GM21526 (cell line): ENCODE data around the gene RIPOR2.
"Not testable (repeated sequence)": the region's sequence is repeated elsewhere in the genome, so short reads cannot be mapped to it uniquely, and the experiment has no call there.

Experiments
- ATAC-seq: cut with Tn5 transposase; IDR thresholded peaks from one replicate; pipeline ENCODE4 v1.9.1; 2021; ENCODE audit warnings: moderate library complexity; ENCODE audit not compliant: unreplicated experiment, low FRiP score

The RIPOR2 gene

DNA sequence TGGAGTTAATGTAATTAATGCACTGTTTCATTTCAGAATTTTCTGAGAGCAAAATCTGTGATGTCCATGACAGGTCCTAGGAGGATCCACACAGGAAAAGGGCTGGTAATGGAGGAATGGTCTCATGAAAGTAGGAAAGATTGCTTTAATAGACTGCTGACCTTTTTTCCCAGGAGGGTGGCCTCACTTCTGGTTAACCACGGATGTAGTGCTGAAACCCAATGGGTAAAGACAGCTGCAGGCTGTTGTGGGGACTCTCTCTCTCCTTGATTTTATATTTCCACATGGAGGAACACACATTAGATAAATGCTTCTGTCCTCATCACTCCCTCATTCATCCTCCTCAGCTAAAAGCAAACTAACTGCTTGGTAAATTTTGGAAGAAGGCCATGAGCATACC is 23.6 kb upstream of the RIPOR2 start:
- ATAC-seq, result no peak

DNA sequence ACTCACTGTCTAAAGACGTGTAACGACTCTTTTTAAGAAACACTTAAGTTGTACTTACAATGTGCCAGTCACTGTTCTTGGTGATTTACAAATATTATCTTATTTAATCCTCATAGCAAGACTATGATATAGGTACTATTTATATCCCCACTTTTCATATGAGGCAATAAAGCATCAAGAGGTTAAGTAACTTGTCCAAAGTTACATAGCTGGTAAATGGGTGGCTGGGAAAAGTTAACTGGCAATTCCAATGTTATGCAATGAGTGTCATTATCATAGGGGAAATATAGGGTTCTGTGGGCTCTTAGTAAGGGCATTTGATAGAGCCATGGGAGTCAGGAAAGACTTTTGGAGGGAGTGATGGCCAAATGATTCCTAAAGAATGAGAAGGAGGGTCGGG is 21.4 kb upstream of the RIPOR2 start:
- ATAC-seq, result no peak

DNA sequence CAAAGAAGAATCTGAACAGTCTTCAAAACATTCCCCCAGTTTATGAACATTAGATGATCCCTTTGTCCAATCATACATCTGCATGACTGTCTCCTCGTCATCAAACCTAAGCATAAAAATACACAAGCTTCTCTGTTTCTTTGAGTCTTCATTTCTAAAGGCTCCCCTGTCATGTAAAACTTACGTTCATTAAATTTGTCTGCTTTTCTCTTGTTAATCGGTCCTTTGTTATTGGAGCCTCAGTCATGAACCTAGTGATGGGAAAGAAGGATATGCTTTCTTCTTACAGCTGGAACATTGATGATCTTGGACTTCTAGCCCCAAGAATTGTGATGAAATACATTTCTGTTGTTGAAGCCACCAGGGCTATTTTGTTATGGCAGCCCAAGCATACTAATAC is 18.0 kb upstream of the RIPOR2 start:
- ATAC-seq, result no peak

GRCh38 chr6:24951811-24952299 is 16.1 kb upstream of the RIPOR2 start:
- no peak for ATAC-seq

DNA sequence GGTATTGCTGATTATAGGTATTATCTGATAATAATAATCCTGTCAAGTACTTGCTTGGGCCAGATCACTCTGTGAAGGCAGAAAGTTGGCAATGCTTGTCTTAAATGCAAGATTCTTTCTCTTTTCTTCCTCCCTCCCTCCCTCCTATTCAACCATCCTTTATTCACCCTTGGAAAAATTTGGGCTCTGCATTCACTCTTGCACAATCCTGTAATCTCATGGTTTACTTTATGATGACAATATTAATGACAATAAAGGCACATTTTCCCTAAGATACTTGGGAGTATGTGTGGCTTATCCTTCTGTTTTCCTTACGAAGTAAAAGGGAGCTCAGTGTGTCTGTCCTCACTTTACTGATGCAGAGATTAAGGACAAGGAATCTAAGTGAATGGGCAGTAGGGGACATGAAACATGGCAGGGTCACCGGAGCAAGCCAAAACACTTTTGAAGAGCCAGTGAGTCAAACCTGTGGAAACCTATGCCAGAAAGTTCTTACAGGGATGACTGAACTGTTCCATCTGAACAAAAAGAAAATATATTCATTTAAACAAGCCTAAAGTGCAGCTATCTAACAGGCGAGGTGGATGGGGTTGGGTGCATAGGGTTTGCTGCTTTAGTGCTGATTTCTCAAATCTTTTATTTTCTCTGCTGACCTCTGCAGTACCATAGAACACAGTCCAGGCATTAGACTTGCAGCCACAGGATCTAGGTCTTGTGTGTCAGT is 14.6 kb upstream of the RIPOR2 start:
- ATAC-seq, result no peak

DNA sequence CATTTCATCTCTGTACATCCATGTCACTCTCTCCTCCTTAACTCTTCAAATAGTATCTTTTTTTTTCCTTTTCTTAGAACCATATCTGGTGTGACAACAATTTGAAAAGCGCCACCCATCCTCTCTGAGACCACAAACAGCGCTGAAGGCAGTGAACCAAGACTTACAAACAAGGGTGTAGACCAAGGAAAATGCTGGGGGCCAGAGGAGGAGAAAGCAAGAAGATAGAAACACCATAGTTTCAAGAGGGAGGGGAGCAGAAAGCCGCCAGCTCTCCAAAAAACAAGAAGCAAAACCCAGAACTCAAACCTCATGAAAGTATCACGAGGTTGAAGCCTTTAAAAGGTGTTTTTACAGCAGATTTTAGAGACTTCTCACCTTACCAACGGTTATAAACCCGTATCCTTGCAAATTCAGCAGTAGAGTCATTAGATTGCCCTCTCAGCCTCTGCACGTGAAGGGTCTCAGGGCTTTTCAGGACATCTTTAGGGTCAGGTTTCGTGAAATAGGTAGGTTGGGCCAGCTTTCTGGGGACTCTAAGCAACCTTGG is 13.3 kb upstream of the RIPOR2 start:
- ATAC-seq, result peak; percentile 87

DNA sequence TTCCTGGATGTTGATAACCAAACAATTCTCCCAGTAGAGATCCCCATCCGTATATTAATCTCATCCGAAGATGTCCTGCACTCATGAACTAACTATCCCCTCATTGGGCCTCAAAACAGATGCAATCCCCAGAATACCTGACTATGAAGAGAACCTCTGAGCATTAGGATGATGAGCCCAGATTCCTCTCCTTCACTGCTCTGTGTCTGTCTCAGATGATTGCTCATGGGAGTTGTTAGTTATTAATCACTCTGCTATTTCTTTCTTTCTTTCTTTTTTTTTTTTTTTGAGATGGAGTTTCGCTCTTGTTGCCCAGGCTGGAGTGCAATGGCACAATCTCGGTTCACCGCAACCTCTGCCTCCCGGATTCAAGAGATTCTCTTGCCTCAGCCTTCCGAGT is 12.5 kb upstream of the RIPOR2 start:
- ATAC-seq, result not testable (repeated sequence)

DNA sequence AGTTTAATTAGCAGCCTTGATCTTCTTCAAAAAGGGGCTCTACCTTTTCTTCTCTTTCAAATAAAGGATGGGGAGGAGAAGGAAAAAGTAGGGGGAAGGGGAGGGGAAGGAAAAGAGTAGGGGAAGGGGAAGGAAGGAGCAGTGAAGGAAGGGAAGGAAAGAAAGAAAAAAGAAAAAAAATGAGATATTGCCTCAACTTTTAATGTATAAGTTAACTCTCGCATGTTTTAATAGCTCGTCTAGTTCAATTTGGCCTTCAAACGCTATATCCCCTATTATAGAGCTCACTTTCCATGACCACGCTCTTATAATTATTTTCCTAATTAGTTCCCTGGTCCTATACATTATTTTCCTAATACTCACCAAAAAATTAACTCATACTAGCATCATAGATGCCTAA is 11.9 kb upstream of the RIPOR2 start:
- ATAC-seq, result no peak

GRCh38 chr6:24945054-24945453 is 9.3 kb upstream of the RIPOR2 start:
- no peak for ATAC-seq

GRCh38 chr6:24943774-24944173 is 8.0 kb upstream of the RIPOR2 start:
- no peak for ATAC-seq

- no peak for ATAC-seq
Observed at GRCh38 chr6:24940311-24940917, 4.7 kb upstream of the RIPOR2 start.

- ATAC-seq, result peak; percentile 71
Observed at GRCh38 chr6:24936641-24937317, 1.0 kb upstream of the RIPOR2 start.

DNA sequence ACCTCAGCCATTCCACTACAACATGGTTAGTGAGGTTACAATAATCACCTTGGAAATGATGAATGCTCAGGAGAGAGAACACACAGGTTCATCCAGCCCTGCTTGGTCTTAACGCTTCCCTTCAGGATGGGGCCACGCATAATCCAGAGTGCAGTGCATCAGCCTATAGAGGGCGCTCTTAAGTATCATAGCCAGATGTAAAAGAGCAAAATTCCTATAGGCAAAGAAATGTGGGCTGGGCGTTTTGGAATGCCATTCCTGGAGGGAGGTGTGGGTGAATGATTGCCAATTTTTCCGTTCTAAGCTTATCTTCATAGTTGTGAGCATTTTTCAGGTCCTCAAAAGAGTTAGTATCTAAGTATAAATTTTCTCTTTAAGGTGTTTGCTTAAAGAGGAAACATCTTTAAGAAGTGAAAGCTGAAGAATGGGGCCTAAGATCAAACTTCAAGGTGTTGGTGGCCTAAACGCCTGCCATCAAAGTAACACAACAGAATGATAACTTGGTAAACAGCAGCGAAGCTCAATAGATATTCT is 1.8 kb downstream of the RIPOR2 start:
- ATAC-seq, result no peak

DNA sequence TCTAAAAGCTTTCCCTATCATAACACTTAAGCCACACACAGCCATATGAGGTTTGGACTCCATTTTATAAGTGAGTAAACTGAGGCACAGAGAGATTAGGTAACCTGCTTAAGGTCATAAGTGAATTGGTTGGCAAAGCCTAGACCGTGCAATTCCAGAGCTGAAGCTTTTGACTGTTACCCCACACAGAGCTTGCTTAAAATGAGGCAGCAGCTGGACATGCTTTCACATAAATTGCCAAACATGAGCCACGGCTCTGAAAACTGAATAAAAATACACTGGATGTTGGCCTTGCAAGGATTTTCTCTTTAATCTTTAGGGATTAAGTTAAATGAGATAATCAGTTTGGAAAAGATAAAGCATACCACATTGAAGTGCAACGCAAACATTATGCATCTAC is 2.5 kb downstream of the RIPOR2 start:
- no peak for ATAC-seq

DNA sequence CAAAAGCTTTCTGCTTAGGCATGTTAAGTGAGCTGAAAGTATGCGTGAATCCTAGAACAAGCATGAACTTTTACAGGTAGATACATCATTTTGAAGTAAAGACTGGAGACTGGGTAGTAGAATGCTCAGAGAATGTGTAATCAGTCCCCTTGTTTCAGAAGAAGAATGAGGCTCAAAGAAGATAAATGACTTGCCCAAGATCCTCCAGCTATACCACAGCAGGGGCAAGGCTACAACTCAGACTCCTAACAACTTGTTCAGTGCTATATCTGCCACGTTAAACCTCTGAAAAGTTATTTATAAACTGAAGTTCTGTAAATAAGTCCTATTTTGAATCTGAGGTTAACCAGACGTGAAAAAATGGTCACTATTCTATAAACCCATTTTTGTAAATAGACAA is 2.9 kb downstream of the RIPOR2 start:
- no peak for ATAC-seq

- peak; percentile 32 for ATAC-seq
Observed at GRCh38 chr6:24931718-24932691, 3.8 kb downstream of the RIPOR2 start.

DNA sequence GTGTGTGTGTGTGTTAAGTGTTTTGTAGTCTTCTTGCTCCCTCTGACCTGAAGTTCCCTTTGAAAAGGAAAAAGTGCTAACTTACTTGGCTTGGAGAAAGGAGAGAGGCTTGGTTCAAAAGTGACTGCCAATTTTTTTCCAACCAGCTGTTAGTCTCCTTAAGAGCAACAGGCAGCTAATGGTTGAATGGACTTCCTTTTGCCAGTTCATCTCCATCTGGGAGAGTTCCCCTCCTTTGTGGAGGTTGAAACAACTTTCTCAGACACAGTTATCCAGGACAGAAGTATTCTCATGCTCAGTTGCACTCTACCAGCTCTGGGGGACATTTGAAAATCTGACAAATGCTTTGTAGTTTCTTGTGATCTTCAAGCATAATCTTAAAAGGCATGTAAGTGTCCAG is 4.5 kb downstream of the RIPOR2 start:
- ATAC-seq, result no peak

GRCh38 chr6:24930431-24930871 is 5.3 kb downstream of the RIPOR2 start:
- no peak for ATAC-seq

- ATAC-seq, result peak; percentile 45
Observed at GRCh38 chr6:24929242-24929641, 6.5 kb downstream of the RIPOR2 start.
